GM13976 (cell line): ENCODE measurements around the gene KLHL13.

Source experiments
- DNase-seq: peaks from one replicate; pipeline ENCODE4 v3.0.0; 2012; ENCODE audit warnings: low spot score
- CTCF ChIP-seq: IDR thresholded peaks from 2 replicates; pipeline ENCODE4 v1.5.1; 2012; ENCODE audit warnings: borderline replicate concordance, mild to moderate bottlenecking; ENCODE audit not compliant: insufficient read depth; ENCODE audit errors: extremely low read depth, missing control alignments, control extremely low read depth
- in situ Hi-C: fragments of 300-500 bp; cut with MboI; formaldehyde crosslinking; loops from one replicate; pipeline ENCODE4 v1.12.0; 2022; ENCODE audit warnings: low sequenced_read_pairs, mixed read lengths, inconsistent platforms; ENCODE audit not compliant: unreplicated experiment

Gene KLHL13

GRCh38 chrX:117996408-117996807 is 120.2 kb downstream of the KLHL13 start:
- DNase-seq, result no peak
- in situ Hi-C loops, result no loop called here
- no peak for TF ChIP-seq CTCF

GRCh38 chrX:117995378-117995777 is 121.2 kb downstream of the KLHL13 start:
- no peak for DNase-seq
- no peak for TF ChIP-seq CTCF
- in situ Hi-C loops, result no loop called here

DNA sequence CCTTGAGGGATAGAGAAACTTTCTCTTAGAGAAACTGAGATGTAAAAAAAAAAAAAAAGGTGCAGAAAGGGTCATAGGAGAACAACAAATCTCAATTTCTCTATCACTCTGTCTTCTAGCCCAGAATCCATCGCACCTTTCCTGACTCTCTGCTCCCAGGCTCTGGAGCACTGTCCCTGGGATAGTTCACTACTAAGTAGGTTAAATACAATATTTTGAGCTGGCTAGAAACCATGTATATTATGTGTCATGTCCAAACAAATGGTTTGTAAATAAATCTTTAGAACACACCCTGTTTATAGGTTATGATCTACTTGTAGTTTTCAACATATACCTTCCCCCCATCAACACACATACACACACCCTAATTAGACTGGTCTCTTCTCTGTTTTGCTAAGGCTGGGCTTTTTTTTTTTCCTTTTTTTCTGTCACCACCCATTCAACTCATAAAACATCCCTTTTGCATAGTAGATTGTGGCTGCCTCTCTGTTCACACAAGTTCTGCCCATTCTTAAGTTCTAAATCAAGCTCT is 124.4 kb downstream of the KLHL13 start:
- in situ Hi-C loops, result no loop called here
- DNase-seq, result no peak
- TF ChIP-seq CTCF, result no peak

DNA sequence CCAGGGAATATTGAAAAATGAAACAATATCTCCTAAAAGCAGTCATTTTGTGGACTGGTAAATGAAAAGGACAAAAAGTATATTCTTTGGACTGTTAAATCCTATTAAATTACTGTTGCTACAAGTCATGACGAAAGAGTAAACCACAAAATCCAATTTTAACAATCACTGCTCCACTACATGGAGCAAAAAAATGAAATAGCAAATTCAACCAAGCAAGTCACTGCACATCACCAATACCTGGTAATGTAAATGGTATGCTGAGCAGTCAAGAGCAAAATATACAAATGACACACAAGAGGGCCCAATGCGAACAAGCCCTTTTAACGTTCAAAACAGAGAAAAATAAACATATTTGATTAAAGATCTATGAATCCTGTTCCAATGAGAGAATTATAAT is 126.2 kb downstream of the KLHL13 start:
- DNase-seq, result no peak
- TF ChIP-seq CTCF, result no peak
- in situ Hi-C loops, result no loop called here

DNA sequence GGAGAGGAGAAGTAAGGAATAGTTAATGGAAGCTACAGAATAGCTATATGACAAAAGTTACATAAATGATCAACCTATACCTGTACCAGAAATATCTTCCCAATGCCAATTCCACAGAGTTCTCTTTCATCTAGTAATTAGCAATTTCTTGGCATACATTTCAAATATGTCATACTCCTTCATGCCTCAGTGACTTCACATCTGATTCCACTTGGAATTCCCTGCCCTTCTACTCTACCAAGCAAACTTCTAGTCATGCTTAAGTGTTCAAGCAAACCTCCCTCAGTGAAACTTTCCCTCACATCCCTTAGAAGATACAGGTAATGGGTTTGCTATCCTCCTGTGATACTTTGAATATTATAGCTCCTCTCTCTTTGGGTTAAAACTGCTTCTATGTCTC is 127.1 kb downstream of the KLHL13 start:
- DNase-seq, result no peak
- in situ Hi-C loops, result no loop called here
- TF ChIP-seq CTCF, result no peak

DNA sequence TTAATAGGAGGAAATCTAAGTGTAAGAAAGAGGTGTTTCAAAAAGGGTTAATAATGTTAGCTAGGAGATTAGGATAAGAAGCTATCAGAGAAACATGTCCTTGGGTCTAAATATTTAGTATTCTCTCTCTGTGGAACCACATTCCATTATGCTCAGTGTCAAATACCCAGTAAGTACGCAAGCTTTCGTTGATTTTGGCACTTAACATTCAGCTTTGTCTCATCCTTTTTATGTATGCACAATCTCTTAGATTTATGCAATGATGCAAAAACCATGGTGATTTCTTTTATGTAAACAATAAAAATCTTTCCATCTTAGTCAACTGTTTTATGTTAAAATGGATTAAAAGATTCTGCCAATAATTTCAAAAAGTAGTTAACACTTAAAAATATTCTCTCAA is 129.2 kb downstream of the KLHL13 start:
- TF ChIP-seq CTCF, result no peak

GRCh38 chrX:117985241-117985640 is 131.4 kb downstream of the KLHL13 start:
- DNase-seq, result no peak
- no peak for TF ChIP-seq CTCF
- in situ Hi-C loops, result no loop called here

More for the DNA sequence above, 129.2 kb downstream of the KLHL13 start:
- DNase-seq, result no peak
- in situ Hi-C loops, result no loop called here
